Fibroblast of pulmonary artery (primary cell): Measurements from ENCODE around the gene CIITA.

ENCODE experiments used
- DNase-seq: peaks from one replicate; pipeline ENCODE4 v3.0.0-alpha.2; 2010; ENCODE audit warnings: low read depth
- H3K4me3 ChIP-seq: replicated peaks from 2 replicates; pipeline ENCODE4 v1.5.1; 2011; ENCODE audit warnings: low read depth, mild to moderate bottlenecking, control low read depth, low read length, moderate library complexity
- TF ChIP-seq, protein P1 (sequence below): IDR thresholded peaks from 2 replicates; pipeline ENCODE4 v1.5.1; 2011; ENCODE audit warnings: mild to moderate bottlenecking, control low read depth, low read length, inconsistent platforms; ENCODE audit errors: missing control alignments

The CIITA gene

DNA sequence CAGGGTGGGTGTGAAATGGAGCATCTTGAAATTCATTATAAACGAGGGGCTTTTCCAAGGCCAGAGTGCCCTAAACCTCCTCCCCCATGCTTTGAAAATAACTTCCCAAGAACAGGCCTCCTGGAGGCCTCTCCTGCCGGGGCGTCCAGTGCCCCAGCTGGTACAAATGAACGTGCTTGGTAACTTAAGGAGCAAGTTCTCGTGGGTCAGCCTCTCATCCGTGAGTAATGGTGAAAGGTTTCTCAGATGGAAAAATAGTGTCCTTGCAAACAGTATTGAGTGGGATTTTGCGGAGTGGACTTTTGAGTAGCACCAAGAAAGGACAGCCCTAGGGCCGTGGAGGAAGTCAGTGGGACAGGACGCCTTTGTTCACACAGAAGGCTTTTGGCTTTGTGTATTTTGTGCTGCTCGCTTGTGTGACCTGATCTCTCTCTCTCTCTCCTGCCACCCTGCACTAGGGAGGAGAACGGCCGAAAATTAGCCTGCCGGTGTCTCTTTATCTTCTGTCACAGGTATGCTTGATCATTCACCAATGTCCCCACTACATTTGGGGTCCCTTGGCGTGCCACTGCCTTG lies 102.0 kb downstream of the CIITA start:
- DNase-seq = no peak
- H3K4me3 ChIP-seq = no peak overlapping the region
- TF ChIP-seq, protein P1, sequence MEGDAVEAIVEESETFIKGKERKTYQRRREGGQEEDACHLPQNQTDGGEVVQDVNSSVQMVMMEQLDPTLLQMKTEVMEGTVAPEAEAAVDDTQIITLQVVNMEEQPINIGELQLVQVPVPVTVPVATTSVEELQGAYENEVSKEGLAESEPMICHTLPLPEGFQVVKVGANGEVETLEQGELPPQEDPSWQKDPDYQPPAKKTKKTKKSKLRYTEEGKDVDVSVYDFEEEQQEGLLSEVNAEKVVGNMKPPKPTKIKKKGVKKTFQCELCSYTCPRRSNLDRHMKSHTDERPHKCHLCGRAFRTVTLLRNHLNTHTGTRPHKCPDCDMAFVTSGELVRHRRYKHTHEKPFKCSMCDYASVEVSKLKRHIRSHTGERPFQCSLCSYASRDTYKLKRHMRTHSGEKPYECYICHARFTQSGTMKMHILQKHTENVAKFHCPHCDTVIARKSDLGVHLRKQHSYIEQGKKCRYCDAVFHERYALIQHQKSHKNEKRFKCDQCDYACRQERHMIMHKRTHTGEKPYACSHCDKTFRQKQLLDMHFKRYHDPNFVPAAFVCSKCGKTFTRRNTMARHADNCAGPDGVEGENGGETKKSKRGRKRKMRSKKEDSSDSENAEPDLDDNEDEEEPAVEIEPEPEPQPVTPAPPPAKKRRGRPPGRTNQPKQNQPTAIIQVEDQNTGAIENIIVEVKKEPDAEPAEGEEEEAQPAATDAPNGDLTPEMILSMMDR = no peak

DNA sequence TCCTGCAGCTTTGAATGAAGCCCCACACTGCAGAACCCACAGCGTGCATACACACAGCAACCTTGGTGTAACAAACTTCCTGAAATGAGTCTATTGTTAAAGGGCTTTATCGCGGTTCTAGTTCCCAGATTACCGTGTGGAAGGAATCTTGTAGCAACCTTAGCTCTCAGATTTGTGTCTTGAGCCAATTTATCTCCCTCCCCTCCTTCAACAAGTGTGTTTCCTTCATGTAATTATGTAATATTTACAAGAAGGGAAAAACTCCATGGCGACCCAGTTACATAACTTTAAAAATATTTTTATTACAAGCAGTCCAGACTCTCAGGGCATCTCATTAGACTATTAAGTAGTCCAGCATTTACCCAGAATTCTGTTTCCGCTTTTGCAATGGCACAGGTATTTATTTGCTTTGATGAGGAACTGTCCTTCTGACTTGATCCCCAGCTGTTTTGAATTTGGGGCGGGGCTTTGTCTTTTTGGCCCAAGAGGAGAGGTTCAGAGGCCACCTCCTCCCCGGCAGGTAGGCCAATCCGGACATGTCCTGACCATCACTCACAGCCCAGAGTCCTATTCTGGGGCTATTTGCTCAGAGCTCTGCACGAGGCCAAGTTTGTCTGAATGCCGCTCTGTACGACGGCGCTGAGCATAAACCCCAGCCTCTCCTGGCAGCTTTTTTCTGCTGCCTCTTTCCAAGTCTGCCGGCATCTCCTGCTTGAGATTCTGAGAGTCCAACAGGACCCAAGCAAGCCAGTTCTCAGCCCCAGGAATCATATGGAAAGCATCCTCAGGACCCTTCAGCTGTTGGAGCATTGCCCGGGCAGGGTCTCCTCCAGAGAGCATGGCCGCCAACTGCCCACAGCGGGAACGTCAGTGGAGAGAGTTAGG lies 103.0 kb downstream of the CIITA start:
- DNase-seq = peak; percentile 83
- H3K4me3 ChIP-seq = no peak overlapping the region
- TF ChIP-seq, protein P1 = no peak

DNA sequence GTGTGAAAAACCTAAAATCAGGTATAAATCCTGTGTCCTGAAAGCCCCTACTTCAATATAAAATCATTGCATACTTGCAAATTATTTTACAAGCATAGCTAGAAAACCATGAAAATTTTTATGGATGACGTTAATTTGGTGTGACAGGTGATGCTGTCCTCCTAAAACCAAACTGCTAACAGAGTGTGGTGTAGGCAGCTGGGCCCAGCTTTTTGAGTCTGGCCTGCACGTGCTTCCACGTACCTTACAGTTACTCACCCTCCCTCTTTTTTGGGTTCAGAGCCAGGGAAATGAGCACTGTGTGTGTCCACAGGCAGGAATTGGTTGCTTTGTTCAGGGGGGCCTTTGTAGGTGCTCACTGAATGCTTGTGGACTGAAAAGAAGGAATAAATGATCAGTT lies 103.8 kb downstream of the CIITA start:
- no peak for DNase-seq
- no peak overlapping the region for H3K4me3 ChIP-seq
- TF ChIP-seq, protein P1 = no peak

DNA sequence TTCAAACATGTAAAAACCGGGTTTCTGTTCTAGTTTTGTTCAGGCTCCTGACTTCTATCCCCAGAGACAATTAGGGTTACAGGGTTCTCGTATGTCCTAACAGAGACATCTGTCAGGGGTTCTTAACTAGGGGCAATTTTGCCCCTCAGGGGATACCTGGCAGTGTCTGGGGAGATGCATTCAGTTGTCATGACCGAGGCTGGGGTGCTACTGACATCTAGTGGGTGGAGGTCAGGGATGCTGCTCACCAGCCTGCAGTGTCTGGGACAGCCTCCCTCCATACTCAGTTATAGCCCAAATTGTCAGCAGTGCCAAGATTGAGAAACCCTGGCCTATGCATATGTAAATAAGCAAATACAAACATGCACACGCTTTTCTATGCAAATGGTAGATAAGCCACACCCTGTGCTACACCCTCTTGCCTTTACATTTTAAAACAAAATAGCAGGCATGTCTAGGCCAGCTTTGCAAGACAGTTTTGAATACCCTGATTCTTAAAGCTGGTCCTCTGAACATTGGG lies 104.8 kb downstream of the CIITA start:
- no peak for DNase-seq

DNA sequence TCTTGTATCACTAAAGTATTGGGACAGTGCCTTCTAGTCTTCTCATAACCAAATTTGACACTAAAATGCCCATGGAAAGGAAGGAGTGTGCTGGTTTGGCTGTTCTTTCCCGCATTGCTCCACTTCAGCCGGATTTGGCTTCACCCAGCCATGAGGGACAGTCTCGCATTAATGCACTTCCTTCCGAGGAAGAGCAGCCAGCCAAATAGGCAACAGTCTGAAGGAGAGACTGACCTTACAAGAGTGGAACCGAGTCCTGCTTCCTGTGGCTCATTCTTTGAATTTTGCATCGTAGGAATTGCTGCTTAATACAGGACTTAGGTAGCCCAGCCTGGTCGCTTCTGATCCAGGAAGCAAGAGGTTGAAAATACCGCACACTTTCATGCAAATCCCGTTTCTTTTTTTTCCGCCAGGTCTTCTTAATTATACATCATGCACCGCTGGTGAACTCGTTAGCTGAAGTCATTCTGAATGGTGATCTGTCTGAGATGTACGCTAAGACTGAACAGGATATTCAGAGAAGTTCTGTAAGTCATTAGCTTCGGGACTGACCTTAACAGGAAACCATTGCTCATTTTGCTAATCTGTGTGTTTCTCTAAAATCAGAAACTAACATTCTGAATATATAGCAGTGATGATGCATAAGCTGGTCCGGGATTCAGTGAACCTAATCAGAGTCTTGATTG lies 105.6 kb downstream of the CIITA start:
- TF ChIP-seq, protein P1 = no peak
- DNase-seq = no peak
- H3K4me3 ChIP-seq = no peak overlapping the region

More for the DNA sequence above, 104.8 kb downstream of the CIITA start:
- no peak overlapping the region for H3K4me3 ChIP-seq
- TF ChIP-seq, protein P1 = peak; percentile 34

DNA sequence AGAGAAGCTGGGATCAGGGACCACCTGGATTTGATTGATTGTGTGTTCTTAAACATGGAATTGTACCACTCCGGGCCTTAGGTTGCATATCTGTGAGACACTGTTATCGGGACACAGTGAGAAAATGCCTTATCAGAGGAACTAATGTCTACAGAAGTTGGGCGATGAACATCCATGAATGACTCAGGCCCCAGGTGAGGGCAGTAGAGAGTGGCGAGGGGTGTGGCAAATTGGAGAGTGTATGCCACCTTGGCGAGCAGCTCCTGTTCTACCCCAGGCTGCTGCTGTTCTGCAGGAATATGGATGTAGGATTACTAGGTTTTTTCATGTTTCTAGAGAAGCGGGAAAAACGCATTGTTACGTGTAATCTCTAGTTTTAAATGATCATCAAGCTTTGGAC lies 106.2 kb downstream of the CIITA start:
- DNase-seq = no peak
- H3K4me3 ChIP-seq = no peak overlapping the region
- TF ChIP-seq, protein P1 = no peak
